ENCODE measurements around the gene C2orf15. TPM values are rescaled to one million over a fixed set of nuclear protein-coding genes. Genes with fewer than 3 reads are reported as not detected.
"Not testable (repeated sequence)": the region's sequence is repeated elsewhere in the genome, so short reads cannot be mapped to it uniquely, and the experiment has no call there.

The C2orf15 gene
- total RNA-seq, 2 experiments from 2014 or later: 1.0 to 1.3 TPM

- Mint-ChIP-seq H3K9me3 (peaks cover 2% of the 10 kb centered on the region), H3K36me3 (peaks cover 14% of the 10 kb centered on the region), H3K27ac (no peak overlapping the region), H3K27me3 (no peaks in the 10 kb centered on the region), H3K4me3 (no peak overlapping the region), H3K4me1 (peaks cover 27% of the 10 kb centered on the region)
- DNase-seq: no peak
These were observed 45.5 kb downstream of the C2orf15 start for GRCh38 chr2:99187011-99187410.

DNA sequence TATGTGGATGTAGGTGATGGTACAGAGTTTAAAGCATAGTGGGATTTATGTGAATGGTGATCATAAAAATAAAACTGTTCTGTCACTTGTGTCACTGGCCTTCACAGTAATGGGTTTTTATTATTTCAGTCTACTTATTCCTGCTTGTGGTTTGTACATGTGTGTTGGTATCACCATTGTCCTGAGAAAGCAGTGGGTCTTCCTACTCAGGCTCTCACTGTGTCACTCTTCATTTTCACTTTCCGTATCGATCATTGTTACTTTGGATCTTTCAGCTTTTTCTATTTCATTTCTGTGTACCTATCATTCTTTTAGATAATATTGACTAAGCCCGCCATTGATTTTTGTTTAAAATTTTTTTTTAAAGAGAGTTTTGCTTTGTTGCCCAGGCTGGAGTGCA, 46.9 kb downstream of the C2orf15 start:
- no peak overlapping the region for H3K4me3 Mint-ChIP-seq
- H3K36me3 Mint-ChIP-seq: peaks cover 25% of the 10 kb centered on the region
- peaks cover 2% of the 10 kb centered on the region for H3K9me3 Mint-ChIP-seq
- no peak overlapping the region for H3K27ac Mint-ChIP-seq
- peaks cover 22% of the 10 kb centered on the region for H3K4me1 Mint-ChIP-seq
- DNase-seq: no peak
- no peaks in the 10 kb centered on the region for H3K27me3 Mint-ChIP-seq

GRCh38 chr2:99190548-99190947, 49.0 kb downstream of the C2orf15 start:
- Mint-ChIP-seq H3K27me3 (no peaks in the 10 kb centered on the region), H3K36me3 (peaks cover 31% of the 10 kb centered on the region), H3K4me3 (no peak overlapping the region), H3K27ac (no peak overlapping the region), H3K4me1 (peaks cover 11% of the 10 kb centered on the region), H3K9me3 (peaks cover 2% of the 10 kb centered on the region)
- DNase-seq: no peak

DNA sequence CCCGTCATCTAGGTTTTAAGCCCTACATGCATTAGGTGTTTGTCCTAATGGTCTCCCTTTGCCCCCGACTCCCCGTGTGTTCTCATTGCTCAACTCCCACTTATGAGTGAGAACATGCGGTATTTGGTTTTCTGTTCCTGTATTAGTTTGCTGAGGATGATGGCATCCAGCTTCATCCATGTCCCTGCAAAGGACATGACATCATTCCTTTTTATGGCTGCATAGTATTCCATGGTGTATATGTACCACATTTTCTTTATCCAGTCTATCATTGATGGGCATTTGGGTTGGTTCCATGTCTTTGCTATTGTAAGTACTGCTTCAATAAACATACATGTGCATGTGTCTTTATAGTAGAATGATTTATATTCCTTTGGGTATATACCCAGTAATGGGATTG, 50.9 kb downstream of the C2orf15 start:
- not testable (repeated sequence) for DNase-seq, H3K4me1 Mint-ChIP-seq, H3K9me3 Mint-ChIP-seq, H3K27ac Mint-ChIP-seq, H3K4me3 Mint-ChIP-seq, H3K27me3 Mint-ChIP-seq
- peaks cover 32% of the 10 kb centered on the region for H3K36me3 Mint-ChIP-seq

DNA sequence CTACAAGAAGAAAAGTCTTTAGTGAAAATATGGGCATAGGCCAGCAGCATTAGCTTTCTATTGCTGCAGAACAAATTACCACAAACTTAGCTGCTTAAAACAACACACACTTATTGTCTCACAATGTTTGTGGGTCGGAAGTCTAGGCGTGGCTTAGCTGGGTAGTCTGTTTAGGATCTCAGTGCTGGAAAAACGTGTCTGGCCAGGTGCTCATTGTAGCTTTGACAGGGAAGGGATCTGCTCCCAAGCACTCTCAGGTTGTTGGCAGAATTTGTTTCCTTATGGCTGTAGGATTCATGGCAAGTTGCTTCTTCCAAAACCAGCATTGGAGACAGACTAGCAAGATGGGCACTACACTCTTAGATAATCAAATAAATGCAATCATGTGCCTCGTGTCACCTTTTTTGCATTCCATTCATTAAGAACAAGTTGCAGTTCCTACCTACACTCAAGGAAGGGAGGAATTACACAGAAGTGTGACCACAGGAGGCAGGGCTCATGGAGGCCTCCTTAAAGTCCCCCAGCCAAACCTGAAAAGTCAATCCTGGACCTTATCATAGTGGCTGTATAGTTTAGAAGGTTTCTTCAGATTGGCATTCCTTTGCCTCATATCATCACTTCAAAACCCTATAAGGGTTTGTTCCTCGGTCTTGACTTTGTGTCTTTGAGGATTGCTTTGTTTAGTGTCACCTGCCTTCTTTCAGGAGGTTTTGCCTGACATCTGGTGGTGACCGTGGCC, 56.8 kb downstream of the C2orf15 start:
- Mint-ChIP-seq H3K4me3 (no peak overlapping the region), H3K27ac (no peak overlapping the region), H3K27me3 (no peaks in the 10 kb centered on the region), H3K36me3 (peaks cover 15% of the 10 kb centered on the region), H3K4me1 (no peaks in the 10 kb centered on the region), H3K9me3 (no peaks in the 10 kb centered on the region)
- no peak for DNase-seq

GRCh38 chr2:99200076-99200800, 58.7 kb downstream of the C2orf15 start:
- H3K36me3 Mint-ChIP-seq: peaks cover 13% of the 10 kb centered on the region
- H3K27me3 Mint-ChIP-seq: no peaks in the 10 kb centered on the region
- peaks cover 2% of the 10 kb centered on the region for H3K9me3 Mint-ChIP-seq
- no peaks in the 10 kb centered on the region for H3K4me1 Mint-ChIP-seq
- peak overlapping the region; percentile 19 for H3K27ac Mint-ChIP-seq
- H3K4me3 Mint-ChIP-seq: no peak overlapping the region
- DNase-seq: no peak

Other genes with a start within 250 kb of the C2orf15 start
- under 1 TPM; 0.30 to 0.33 TPM for gene CRACDL, start 205.5 kb upstream of the C2orf15 start, total RNA-seq
- 1 to 10 TPM; 5.6 to 7.5 TPM for gene TSGA10, start 13.2 kb downstream of the C2orf15 start, total RNA-seq
- gene LIPT1, start 13.3 kb downstream of the C2orf15 start, total RNA-seq: 1 to 10 TPM; 6.4 to 7.1 TPM
- gene MITD1, start 39.4 kb downstream of the C2orf15 start, total RNA-seq: 10 to 100 TPM; 56.8 to 61.2 TPM
- gene MRPL30, start 39.5 kb downstream of the C2orf15 start, total RNA-seq: 10 to 100 TPM; 35.8 to 38.0 TPM
- gene LYG2, start 114.0 kb downstream of the C2orf15 start, total RNA-seq: not detected
- gene LYG1, start 159.5 kb downstream of the C2orf15 start, total RNA-seq: under 1 TPM; 0.30 to 0.37 TPM
- gene TXNDC9, start 194.6 kb downstream of the C2orf15 start, total RNA-seq: 10 to 100 TPM; 30.0 to 31.7 TPM
- gene EIF5B, start 195.7 kb downstream of the C2orf15 start, total RNA-seq: 10 to 100 TPM; 98.7 to 99.6 TPM

Measured in activated naive CD8-positive, alpha-beta T cell treated with anti-CD3 and anti-CD28 coated beads for 36 hours (primary cell).